ENCODE results near the gene PLA2G2F. TPM values are rescaled to one million over a fixed set of nuclear protein-coding genes. Genes with fewer than 3 reads are reported as not detected.

Gene PLA2G2F
- total and polyA plus RNA-seq, 9 of the 15 experiments (the other 6 are each of a cell fraction or from before 2014, with no cell fraction given), result not detected

GRCh38 chr1:20183616-20184271 is 44.6 kb downstream of the PLA2G2F start (continued):
- TF ChIP-seq TEAD2 (tag; IDR thresholded peaks at IDR 0.05) (no peak), RBFOX2 (IDR thresholded peaks at IDR 0.05; ENCODE audit: low read depth, low read length) (peak; percentile 53; the same call in 1 of the 2 replicates), ZFP36 (IDR thresholded peaks at IDR 0.05; ENCODE audit: low read depth, low read length, partially characterized antibody) (peak; percentile 85), ZNF511 (CRISPR knock-in tag; IDR thresholded peaks at IDR 0.05) (peak; percentile 29; the same call in 1 of the 2 replicates)

GRCh38 chr1:20184481-20184900 is 45.4 kb downstream of the PLA2G2F start:
- POLR2A ChIA-PET, result interaction anchor here (0.6 to 3.7 kb wide), 4 partner anchors 11 to 309 kb away, joined by 3 to 15 read pairs (median 4); no protein-coding TSS in a partner anchor
- Histone ChIP-seq H3K27me3 (ENCODE audit: control insufficient read depth in 2 of 2, insufficient read depth in 2 of 2, low read length in 2 of 2) (no peaks in the 10 kb centered on the region), H4K20me1 (replicated peaks; ENCODE audit: control insufficient read depth, insufficient read depth, low read length) (no peaks in the 10 kb centered on the region), H3K4me3 (no peak overlapping the region), H3K79me2 (ENCODE audit: control insufficient read depth, insufficient read depth, low read length) (peaks cover 32% of the 10 kb centered on the region), H3K36me3 (ENCODE audit: control insufficient read depth, insufficient read depth, low read length) (peaks cover 5% of the 10 kb centered on the region; the same call in 1 of the 3 replicates), H3K4me2 (ENCODE audit: insufficient read depth, low read length) (peak overlapping the region; percentile 87), H2AFZ (ENCODE audit: low read depth, low read length) (peak overlapping the region; percentile 95), H3K9me3 (replicated peaks; ENCODE audit: control insufficient read depth, insufficient read depth, low read depth, low read length) (peaks cover 6% of the 10 kb centered on the region), H3K27ac (ENCODE audit: extremely low read depth, low read depth, low read length) (peak overlapping the region; percentile 95), H3K4me1 (replicated peaks in 1 of 2; ENCODE audit: control insufficient read depth in 2 of 2, insufficient read depth in 2 of 2, low read length in 2 of 2) (peaks cover 56 to 57% of the 10 kb centered on the region in 2 experiments), H3K9ac (ENCODE audit: insufficient read depth in 1 of 2, low read depth in 2 of 2, low read length in 2 of 2) (peak overlapping the region; percentile 71 to 89; a peak in 2 of 4 replicates), H3K9me1 (ENCODE audit: control insufficient read depth, insufficient read depth, low read length) (no peaks in the 10 kb centered on the region)
- ATAC-seq (peak; percentile 37), DNase-seq (ENCODE audit: extremely low read depth in 1 of 4, low spot score in 3 of 4) (peak; percentile 34 to 83 (median 56)), FAIRE-seq (peak; percentile 74)
- in situ Hi-C loops (cut with MboI), result no loop called here
- intact Hi-C loops (cut with micrococcal nuclease), result loop anchor here (2.0 kb wide), 1 partner anchor 20 kb away; no protein-coding TSS in a partner anchor
- no TSS peak for BruUV-seq (replicated peaks)
- CTCF ChIA-PET (ENCODE audit: low intra/inter-chr PET ratio), result no interaction called here
- 8% methylated on average over 5 of the region's 6 CpGs for WGBS (ENCODE audit: insufficient coverage, low coverage, missing lambda C conversion rate)
- TF ChIP-seq TRIM24 (IDR thresholded peaks at IDR 0.05) (peak; percentile 58 to 69; a peak in 2 of 4 replicates), EGR1 (conservative IDR thresholded peaks at IDR 0.05) (peak; percentile 55), ZBED1 (IDR thresholded peaks at IDR 0.05) (0 out of 2 replicates have a peak, but pooled peaks have one; percentile 31), HDGF (IDR thresholded peaks at IDR 0.05) (peak; percentile 27; the same call in 1 of the 2 replicates), ELF4 (CRISPR knock-in tag; IDR thresholded peaks at IDR 0.05) (0 out of 2 replicates have a peak, but pooled peaks have one; percentile 34), RCOR1 (IDR thresholded peaks at IDR 0.05; ENCODE audit: borderline replicate concordance in 1 of 2, low read depth in 2 of 2, low read length in 2 of 2) (peak in 1 of 2 experiments; percentile 20; a peak in 2 of 4 replicates), ARNT (IDR thresholded peaks at IDR 0.05) (peak in 1 of 2 experiments; percentile 35; a peak in 1 of 4 replicates), NBN (IDR thresholded peaks at IDR 0.05; ENCODE audit: low read depth) (peak; percentile 51; the same call in 1 of the 2 replicates), FOXM1 (IDR thresholded peaks at IDR 0.05; ENCODE audit: low read depth) (peak; percentile 93), FOXM1 (CRISPR knock-in tag; IDR thresholded peaks at IDR 0.05; ENCODE audit: low read depth) (no peak), SPI1 (IDR thresholded peaks at IDR 0.05; ENCODE audit: borderline replicate concordance, low read depth, low read length) (peak; percentile 62; the same call in 1 of the 2 replicates), ZNF280A (IDR thresholded peaks at IDR 0.05; ENCODE audit: low read depth, partially characterized antibody) (no peak), CBX3 (IDR thresholded peaks at IDR 0.05; ENCODE audit: borderline replicate concordance in 1 of 2, low read length in 2 of 2) (peak in 1 of 2 experiments; percentile 20; a peak in 1 of 3 replicates), ZFP36 (IDR thresholded peaks at IDR 0.05; ENCODE audit: low read depth, low read length, partially characterized antibody) (peak; percentile 45), CHD1 (IDR thresholded peaks at IDR 0.05; ENCODE audit: low read length) (no peak), KDM1A (IDR thresholded peaks at IDR 0.05) (peak in 1 of 2 experiments; percentile 84; a peak in 2 of 4 replicates)

Measured in K562 (cell line).